ENCODE measurements around the gene SGPP2. TPM values are rescaled to one million over a fixed set of nuclear protein-coding genes. Genes with fewer than 3 reads are reported as not detected.

SGPP2 gene
- total RNA-seq, 2 experiments from 2014 or later = 1.7 TPM

- no peaks in the 10 kb centered on the region for H3K36me3 ChIP-seq (ENCODE audit: insufficient read depth, low read length)
- intact Hi-C loops (cut with DNase I, micrococcal nuclease) = loop anchor here in 1 of 2 experiments (10.0 kb wide), 1 partner anchor 110 kb away; no protein-coding TSS in a partner anchor
- Mint-ChIP-seq H3K4me1 (ENCODE audit: low read depth) (peaks cover 49% of the 10 kb centered on the region), H3K36me3 (ENCODE audit: low read depth) (peaks cover 7% of the 10 kb centered on the region), H3K4me3 (peak overlapping the region; percentile 93), H3K27ac (peak overlapping the region; percentile 70), H3K27me3 (peaks cover 63% of the 10 kb centered on the region), H3K9me3 (no peaks in the 10 kb centered on the region)
- H3K9me3 ChIP-seq (ENCODE audit: control insufficient read depth in 1 of 2, insufficient read depth in 1 of 2, low read length in 2 of 2) = peaks cover 0 to 7% of the 10 kb centered on the region in 2 experiments
- DNase-seq (peak in 10 of 14 experiments; percentile 3 to 79 (median 14)), ATAC-seq (ENCODE audit: poor library complexity) (peak; percentile 51)
- ChIA-PET POLR2A (no interaction called here), CTCF (no interaction called here)
- peaks cover 37% of the 10 kb centered on the region for H3K4me1 ChIP-seq (ENCODE audit: insufficient read depth, low read length)
- peaks cover 0 to 29% of the 10 kb centered on the region in 2 experiments for H3K27me3 ChIP-seq (ENCODE audit: control insufficient read depth in 1 of 2, insufficient read depth in 2 of 2, low read length in 2 of 2)
- TF ChIP-seq CTCF (IDR thresholded peaks at IDR 0.05) = no peak
- peak overlapping the region; percentile 61 for H3K4me3 ChIP-seq (ENCODE audit: low read length)
- peak overlapping the region in 1 of 2 donors; percentile 40 for H3K27ac ChIP-seq (ENCODE audit: low read depth in 1 of 2, low read length in 2 of 2)
Observed at GRCh38 chr2:222424729-222425671, 657 bp downstream of the SGPP2 start.

- Mint-ChIP-seq H3K9me3 (no peaks in the 10 kb centered on the region), H3K4me1 (ENCODE audit: low read depth) (peaks cover 44% of the 10 kb centered on the region), H3K27me3 (peaks cover 42% of the 10 kb centered on the region), H3K36me3 (ENCODE audit: low read depth) (peaks cover 7% of the 10 kb centered on the region), H3K4me3 (peak overlapping the region; percentile 66), H3K27ac (peak overlapping the region; percentile 70)
- peak in 2 of 14 experiments; percentile 20 to 49 for DNase-seq
- Histone ChIP-seq H3K9me3 (ENCODE audit: control insufficient read depth in 1 of 2, insufficient read depth in 1 of 2, low read length in 2 of 2) (peaks cover 0 to 7% of the 10 kb centered on the region in 2 experiments), H3K36me3 (ENCODE audit: insufficient read depth, low read length) (no peaks in the 10 kb centered on the region), H3K27me3 (ENCODE audit: control insufficient read depth in 1 of 2, insufficient read depth in 2 of 2, low read length in 2 of 2) (peaks cover 0 to 22% of the 10 kb centered on the region in 2 experiments), H3K4me1 (ENCODE audit: insufficient read depth, low read length) (peaks cover 36% of the 10 kb centered on the region), H3K27ac (ENCODE audit: low read depth in 1 of 2, low read length in 2 of 2) (no peak overlapping the region), H3K4me3 (ENCODE audit: low read length) (peak overlapping the region; percentile 3)
- ChIA-PET POLR2A (no interaction called here), CTCF (no interaction called here)
- intact Hi-C loops (cut with DNase I, micrococcal nuclease) = loop anchor here in 1 of 2 experiments (10.0 kb wide), 1 partner anchor 113 kb away; no protein-coding TSS in a partner anchor
- TF ChIP-seq CTCF (IDR thresholded peaks at IDR 0.05) = no peak
- ATAC-seq (ENCODE audit: poor library complexity) = no peak
Observed at GRCh38 chr2:222427646-222428301, 3.4 kb downstream of the SGPP2 start.

- Histone ChIP-seq H3K36me3 (ENCODE audit: insufficient read depth, low read length) (no peaks in the 10 kb centered on the region), H3K27me3 (ENCODE audit: control insufficient read depth in 1 of 2, insufficient read depth in 2 of 2, low read length in 2 of 2) (peaks cover 0 to 7% of the 10 kb centered on the region in 2 experiments), H3K27ac (ENCODE audit: low read depth in 1 of 2, low read length in 2 of 2) (no peak overlapping the region), H3K4me3 (ENCODE audit: low read length) (no peak overlapping the region), H3K9me3 (ENCODE audit: control insufficient read depth in 1 of 2, insufficient read depth in 1 of 2, low read length in 2 of 2) (peaks cover 0 to 5% of the 10 kb centered on the region in 2 experiments), H3K4me1 (ENCODE audit: insufficient read depth, low read length) (peaks cover 20% of the 10 kb centered on the region)
- ATAC-seq (ENCODE audit: poor library complexity) = no peak
- intact Hi-C loops (cut with DNase I, micrococcal nuclease) = no loop called here
- no peak for TF ChIP-seq CTCF (IDR thresholded peaks at IDR 0.05)
- peaks cover 27% of the 10 kb centered on the region for H3K27me3 Mint-ChIP-seq
- DNase-seq = no peak
- H3K36me3 Mint-ChIP-seq (ENCODE audit: low read depth) = no peaks in the 10 kb centered on the region
- H3K27ac Mint-ChIP-seq = no peak overlapping the region
- ChIA-PET CTCF (no interaction called here), POLR2A (no interaction called here)
- H3K4me1 Mint-ChIP-seq (ENCODE audit: low read depth) = peaks cover 30% of the 10 kb centered on the region
- no peaks in the 10 kb centered on the region for H3K9me3 Mint-ChIP-seq
- no peak overlapping the region for H3K4me3 Mint-ChIP-seq
Observed at GRCh38 chr2:222430071-222430470, 5.7 kb downstream of the SGPP2 start.
